ENCODE results near the gene NPR1.
A peak's percentile ranks its signal among the peaks of the same experiment; 100 is the strongest.
"Not testable (repeated sequence)": the region's sequence is repeated elsewhere in the genome, so short reads cannot be mapped to it uniquely, and the experiment has no call there.

NPR1 gene

DNA sequence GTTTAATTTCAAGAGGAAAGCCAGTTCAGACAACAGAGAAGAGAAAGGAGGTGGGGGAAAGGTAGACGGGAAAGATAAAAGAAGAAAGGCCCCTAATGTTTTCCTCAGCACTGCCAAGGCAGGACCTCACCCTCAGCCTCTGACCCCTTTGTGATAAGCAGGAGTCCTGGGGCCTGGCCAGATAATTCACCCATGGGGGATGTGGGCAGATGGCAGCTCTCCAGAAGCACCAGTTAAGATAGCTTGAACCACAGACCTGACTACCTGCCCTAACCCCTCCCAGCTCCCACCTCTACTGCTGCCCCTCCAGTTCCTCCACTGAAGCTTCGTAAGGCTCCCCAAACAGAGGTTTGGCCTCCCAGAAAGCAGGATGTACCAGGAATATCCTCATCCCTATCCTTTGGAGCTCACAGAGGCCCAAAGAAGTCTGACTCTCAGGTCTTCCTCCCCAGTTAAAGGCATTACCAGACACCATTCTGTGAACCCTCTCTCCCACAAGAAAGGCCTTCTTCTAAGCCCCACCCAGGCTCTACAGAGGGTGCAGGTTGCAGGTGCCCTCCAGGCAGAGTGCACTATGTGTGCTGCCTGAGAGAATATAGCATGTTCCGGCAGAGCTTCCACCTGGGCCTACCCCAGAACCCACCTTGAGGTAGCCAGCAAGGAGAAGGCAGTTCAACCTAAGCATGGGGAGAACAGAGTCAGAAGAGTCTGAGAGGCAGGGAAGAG is 29.2 kb upstream of the NPR1 start:
- DNase-seq (ENCODE audit: low read depth), result no peak

DNA sequence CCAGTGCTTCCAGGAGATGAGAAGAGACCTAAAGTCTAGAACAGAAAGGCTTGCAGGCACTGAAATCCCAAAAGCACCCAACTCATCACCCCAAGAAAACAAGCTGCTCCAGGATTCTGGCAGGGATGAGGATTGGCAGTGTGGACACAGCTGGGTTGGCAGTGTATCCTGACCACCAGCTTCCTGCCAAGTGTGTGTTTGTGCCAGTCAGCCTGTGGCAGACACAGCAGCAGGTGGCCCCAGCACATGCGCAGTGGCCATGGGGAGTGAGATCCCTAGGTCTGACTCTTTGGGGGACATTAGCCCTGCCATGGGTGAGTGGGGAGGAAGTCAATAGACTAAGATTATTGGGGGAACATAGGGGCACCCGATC is 28.6 kb upstream of the NPR1 start:
- no peak for DNase-seq (ENCODE audit: low read depth)

DNA sequence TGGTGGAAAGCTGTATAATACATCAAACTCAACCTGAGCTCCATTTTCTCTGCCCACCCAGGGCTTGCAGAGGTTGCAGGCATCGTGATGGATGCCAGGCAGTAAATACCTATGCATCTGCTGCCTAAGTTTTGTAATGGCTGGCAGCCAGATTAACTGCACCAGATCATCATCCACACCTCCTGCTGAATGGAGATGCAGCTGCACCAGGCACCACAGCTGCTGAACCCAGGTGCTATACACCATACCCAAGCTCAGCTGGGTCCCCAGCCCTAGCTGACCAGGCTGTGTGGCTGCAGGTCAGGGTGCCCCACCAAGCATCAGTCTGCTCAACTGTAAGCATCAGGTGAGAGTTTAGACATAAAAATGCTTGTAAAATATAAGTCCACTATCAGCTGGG is 26.7 kb upstream of the NPR1 start:
- DNase-seq (ENCODE audit: low read depth), result no peak

DNA sequence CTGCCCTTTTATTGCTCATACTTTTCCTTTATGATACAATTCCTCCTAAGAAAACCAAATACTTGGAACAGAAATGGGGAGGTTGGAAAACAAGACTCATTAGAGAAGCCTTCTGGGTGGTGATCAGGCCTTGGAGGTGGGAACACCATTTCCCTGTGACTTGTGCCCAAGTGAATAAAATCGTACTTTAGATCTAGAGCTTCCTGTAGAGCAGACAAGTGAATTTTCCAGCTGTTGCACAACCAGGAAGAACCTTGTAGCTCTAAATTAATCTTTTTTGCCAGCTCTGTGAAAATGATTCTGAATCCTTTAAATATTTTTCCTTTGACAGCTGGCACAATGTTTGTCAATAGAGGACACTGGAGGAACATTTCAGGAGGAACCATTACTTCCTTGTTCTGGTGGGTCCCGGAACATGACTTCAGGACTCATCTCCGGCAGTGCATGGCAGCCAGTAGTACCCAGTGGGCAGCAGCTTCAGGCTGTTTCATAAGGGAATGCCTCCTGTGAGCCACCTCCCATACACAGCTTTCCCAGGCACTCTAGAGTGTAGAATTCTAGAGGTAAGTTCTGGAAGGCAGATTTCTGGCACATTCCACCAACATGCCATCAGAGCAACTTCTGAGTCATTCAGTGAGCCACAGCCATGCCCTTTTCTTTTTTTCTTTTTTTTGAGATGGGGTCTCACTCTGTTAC is 25.5 kb upstream of the NPR1 start:
- no peak for DNase-seq (ENCODE audit: low read depth)

DNA sequence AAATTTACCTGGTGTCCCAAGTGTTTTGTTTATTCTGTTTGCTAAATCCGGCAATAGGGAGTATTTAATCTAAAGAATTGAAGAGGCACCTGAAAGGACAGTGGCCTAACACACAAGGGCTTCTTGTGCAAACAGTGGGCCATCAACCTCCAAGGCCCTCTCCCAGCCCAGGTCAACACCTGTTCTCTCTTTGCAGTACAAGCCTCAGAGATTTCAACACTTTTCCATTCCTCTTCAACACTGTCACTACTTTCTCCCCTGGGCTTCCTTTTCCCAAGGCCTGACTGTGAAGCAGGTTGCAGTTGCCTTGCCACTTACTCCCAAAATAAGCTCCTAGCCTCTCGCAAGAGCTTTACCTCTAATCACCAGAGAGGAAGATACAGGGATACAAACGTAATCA is 23.2 kb upstream of the NPR1 start:
- no peak for DNase-seq (ENCODE audit: low read depth)

DNA sequence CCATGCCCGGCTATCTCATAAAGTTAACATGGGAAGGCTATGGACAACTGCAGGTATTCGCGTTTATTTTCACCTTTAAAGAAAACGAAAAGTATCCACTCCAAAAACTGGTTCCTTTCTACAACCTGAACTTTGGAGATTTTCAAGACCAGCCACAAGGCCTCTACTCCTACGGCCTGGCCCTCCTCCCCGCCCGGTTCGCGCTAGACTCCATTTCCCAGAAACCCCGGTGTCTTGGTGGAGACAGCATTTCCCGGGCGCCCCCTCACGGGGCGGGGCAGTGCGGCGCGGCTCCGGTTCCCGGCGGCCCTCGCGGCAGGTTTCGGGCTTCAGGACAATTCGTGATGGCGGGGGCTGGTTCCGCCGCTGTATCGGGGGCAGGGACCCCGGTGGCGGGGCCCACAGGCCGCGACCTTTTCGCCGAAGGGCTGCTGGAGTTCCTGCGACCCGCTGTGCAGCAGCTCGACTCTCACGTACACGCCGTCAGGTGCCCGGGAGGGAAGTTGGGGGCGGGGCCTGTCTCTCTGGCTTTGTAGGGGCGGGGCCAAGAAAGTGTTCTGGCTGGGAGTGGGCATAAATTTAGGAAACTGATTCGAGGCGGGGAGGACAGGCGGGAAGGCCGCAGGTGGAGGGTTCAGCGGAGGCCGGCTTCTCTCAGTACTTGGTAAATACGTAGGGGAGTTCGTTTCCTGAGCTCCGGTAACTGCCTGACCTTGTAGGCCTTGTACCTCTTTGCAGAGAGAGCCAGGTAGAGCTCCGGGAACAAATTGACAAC is 19.9 kb upstream of the NPR1 start, which contains the start of gene SNAPIN:
SNAPIN (plus strand) TSS at position 304 of the 775 bp plus-strand sequence; CDS start at position 345, 41 bp downstream.
- DNase-seq (ENCODE audit: low read depth), result peak; percentile 78

DNA sequence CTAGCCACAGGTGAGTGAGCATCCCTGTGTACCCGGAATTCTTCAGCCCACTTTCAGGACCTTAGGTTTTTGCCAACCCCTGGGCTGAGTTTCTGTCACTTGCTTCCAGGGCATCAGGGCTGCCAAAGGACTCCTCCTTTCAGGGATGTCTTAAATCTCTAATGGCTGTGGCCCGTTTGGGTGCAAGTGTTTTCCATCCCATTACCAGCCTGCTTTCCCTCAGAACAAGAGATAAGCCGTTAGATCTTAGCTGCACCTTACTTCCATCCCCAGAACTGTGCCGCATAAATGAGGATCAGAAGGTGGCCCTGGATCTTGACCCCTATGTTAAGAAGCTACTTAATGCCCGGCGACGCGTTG is 19.3 kb upstream of the NPR1 start:
- no peak for DNase-seq (ENCODE audit: low read depth)

DNA sequence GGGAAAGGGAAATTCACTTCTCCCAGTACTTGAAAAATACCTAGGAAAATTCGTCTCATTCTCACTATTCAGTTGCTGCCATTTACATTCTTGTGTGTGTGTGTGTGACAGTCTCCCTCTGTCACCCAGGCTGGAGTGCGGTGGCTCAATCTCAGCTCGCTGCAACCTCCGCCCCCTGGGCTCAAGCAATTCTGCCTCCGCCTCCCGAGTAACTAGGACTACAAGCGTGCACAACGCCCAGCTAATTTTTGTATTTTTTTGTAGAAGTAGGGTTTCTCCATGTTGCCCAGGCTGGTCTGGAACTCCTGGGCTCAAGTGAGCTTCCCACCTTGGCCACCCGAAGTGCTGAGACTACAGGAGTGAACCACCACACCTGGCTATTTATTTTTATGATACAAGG is 18.8 kb upstream of the NPR1 start:
- DNase-seq (ENCODE audit: low read depth), result no peak

DNA sequence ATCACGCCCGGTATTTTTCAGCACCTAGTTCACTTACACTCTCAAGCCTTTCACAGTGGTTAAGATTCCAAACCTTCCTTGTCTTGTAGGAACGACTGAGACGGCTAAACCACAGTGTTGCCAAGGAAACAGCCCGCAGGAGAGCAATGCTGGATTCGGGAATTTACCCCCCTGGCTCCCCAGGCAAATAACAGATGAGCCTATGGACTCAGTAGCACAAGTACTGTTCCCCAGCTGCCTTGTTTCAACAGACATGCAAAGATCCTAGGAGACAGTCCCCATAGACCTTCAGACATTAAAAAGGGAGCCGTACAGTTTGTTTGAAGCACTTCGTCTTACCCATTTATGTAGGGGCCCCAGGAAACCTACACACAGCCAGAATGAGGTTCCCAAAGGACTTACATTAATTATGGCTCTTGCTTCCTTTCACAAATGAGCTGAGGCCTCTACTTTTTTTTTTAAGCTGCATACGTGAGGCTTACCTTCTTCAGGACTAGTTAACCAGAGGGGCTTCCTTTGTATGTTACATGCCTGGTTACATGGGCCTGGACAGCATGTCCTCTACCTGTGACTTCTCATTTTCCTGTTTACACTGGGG is 17.3 kb upstream of the NPR1 start:
- no peak for DNase-seq (ENCODE audit: low read depth)

DNA sequence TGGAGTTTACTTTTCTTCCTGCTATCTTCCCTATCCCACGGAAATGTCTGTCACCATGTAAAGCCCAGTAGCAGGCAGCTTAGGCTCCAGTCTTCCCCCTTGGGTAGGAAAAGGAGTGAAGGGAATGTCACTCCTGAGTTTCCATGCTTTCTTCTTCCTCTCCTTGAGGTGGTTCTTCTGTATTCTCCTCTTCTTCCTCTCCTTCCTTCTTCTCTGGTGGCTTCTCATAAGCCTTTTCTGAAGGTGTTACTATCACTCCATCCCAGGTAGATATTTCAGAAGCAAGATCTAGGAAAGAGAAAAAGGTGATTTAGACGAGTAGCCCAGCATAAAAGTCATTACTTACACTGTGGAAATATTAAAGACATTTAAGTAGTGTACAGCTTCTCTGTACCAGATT is 16.2 kb upstream of the NPR1 start:
- DNase-seq (ENCODE audit: low read depth), result no peak

DNA sequence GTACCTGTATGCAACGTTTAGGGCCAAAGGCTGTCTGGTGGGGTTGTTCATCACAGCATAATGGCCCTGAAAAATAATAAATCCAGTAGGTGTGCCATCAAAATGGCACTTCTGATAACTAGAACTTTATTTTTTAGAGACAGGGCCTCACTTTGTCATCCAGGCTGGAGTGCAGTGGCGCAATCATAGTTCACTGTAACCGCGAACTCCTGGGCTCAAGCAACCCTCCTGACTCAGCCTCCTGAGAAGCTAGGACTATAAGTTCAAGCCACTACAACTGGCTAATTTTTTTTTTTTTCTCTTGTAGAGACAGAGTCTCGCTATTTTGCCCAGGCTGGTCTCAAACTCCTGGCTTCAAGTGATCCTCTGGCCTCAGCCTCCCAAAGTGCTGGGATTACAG is 15.3 kb upstream of the NPR1 start:
- DNase-seq (ENCODE audit: low read depth), result no peak

DNA sequence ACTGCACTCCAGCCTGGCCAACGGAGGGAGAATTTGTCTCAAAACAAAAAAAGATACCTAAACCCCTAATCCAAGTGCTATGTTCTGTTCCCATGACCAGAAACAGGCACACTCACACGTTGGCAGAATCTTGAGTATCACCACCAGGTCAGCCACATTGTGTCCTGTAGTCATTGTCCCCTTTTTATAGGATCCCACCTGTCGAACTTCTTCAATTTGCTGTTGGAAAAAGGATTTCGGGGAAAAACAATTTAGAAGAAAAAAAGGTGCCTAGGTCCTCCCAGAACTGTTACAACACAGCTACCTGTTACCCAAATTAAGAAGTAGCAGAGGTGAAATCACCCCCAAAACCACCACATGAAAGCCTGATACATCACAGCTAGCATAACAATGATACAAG is 11.0 kb upstream of the NPR1 start:
- DNase-seq (ENCODE audit: low read depth), result no peak

DNA sequence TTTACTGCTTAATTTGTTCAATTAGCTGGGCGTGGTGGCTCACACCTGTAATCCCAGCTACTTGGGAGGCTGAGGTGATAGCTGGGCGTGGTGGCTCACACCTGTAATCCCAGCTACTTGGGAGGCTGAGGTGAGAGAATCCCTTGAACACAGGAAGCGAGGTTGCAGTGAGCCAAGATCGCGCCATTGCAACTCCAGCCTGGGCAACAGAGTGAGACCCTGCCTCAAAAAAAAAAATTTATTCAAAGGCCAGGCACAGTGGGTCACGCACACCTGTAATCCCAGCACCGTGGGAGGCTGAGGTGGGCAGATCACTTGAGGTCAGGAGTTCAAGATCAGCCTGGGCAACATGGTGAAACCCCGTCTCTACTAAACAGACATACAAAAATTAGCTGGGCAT is 9.8 kb upstream of the NPR1 start:
- DNase-seq (ENCODE audit: low read depth), result not testable (repeated sequence)

DNA sequence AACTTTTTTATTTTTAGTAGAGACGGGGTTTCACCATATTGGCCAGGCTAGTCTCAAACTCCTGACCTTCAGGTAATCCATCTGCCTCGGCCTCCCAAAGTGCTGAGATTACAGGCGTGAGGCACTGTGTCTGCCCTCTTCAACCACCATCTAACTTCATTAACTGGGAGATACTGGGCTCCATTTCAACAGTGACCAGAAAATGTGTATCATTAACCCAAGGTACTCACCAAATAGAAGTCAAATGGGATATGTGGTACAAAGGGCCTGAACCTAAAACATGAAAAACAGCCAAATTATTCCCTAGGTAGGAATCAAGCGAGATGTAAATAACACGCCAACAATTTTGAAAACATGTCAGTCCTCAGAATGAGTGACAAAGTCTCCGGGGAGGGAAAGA is 8.9 kb upstream of the NPR1 start:
- no peak for DNase-seq (ENCODE audit: low read depth)

DNA sequence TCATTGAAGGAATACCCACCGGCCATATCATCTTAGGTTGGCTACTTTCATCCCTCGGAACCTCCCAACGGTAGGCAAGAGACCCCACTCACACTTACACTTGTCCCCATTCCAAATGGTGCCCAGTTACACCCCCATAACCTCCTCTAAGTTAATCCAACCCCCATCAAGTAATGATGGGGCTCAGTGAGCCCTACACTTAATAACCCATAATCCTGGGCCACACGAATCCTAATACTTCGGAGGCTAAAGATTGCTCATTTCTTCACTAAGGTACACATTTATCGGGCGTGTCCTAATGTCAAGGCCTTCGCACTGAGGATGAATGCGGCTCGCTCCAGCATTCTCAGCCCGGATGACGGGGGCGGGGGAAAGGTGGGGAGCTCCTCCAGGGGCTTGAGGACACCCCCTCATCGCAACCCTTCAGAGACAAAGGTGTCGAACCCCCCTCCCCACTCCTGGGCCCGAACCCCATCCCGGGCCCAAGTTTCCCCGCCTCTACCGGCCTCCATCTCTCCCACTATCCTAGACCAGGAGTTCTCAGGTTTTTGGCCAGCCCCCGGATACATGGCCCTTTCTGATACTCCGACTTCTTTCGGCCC is 8.1 kb upstream of the NPR1 start:
- no peak for DNase-seq (ENCODE audit: low read depth)

DNA sequence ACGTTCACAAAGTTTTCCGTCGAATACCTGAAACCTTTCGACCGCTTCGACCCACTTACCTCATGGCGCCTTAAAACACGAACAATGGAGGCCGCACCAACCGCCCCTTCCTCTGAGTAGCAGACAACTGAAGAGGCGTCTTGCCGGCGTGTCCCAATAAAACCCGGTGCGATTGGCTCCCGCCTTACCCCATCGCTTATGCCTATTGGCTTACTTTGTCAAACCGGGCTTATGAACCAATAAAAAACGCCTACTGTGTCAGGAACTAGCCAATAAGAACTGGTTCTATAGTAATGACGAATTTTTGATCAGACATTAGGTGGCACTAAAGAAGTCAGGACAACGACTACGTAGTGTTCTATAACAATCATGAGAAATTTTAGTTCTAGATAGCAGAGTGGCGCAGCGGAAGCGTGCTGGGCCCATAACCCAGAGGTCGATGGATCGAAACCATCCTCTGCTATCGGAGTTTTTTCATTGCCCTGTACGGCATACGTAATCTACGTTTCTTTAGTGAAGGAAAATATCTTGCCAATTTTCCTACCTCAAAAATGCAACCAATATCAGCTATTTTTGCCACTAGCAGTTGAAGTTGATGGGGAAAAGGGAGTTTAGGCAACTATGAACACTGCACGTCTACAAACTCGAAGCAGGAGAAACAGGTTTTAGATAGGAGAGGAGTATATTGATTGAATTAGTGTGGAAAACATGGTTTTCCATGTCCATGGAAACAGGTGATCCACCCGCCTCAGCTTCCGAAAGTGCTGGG is 7.4 kb upstream of the NPR1 start, which contains the start of gene ILF2:
ILF2 (minus strand) TSS at position 135 of the 769 bp plus-strand sequence; CDS start at position 64, 71 bp downstream.
- DNase-seq (ENCODE audit: low read depth), result peak; percentile 97

DNA sequence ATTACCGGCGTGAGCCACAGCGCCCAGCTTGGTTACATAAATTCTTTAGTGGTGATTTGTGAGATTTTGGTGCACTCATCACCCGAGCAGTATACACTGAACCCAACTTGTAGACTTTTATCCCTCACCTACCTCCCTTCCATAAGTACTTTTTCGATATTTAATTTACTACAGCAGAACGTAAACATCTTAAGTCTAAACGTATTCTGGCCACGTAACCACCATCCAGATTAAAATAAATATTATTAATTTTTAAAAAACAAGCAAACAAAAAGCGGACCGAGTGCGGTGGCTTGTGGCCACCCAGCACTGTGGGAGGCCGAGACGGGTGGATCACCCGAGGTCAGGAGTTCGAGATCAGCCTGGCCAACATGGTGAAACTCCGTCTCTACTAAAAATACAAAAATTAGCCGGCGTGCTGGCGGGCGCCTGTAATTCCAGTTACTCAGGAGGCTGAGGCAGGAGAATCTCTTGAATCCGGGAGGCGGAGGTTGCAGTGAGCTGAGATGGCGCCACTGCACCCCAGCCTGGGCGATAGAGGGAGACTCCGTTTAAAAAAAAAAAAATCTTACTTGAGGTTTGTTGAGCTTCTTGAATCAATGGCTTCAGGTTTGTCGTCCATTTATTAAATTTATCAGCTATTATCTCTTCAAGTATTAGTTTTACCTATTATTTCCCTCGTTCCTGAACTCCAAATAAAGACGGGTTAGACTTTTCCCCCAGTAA is 6.7 kb upstream of the NPR1 start:
- not testable (repeated sequence) for DNase-seq (ENCODE audit: low read depth)

DNA sequence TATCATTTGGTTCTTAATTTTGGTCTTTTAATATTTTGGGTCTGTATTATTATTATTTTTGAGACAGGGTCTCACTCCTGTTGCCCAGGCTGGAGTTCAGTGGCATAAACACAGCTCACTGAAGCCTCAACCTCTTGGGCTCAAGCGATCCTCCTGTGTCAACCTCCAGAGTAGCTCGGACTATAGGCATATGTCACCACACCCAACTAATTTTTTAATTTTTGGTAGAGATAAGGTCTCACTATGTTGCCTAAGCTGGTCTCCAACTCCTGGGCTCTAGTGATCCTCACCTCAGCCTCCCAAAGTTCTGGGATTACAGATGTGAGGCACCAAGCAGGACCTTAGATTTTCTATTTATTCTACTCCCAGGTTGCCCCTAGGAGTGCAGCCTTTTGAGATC is 5.0 kb upstream of the NPR1 start:
- no peak for DNase-seq (ENCODE audit: low read depth)

DNA sequence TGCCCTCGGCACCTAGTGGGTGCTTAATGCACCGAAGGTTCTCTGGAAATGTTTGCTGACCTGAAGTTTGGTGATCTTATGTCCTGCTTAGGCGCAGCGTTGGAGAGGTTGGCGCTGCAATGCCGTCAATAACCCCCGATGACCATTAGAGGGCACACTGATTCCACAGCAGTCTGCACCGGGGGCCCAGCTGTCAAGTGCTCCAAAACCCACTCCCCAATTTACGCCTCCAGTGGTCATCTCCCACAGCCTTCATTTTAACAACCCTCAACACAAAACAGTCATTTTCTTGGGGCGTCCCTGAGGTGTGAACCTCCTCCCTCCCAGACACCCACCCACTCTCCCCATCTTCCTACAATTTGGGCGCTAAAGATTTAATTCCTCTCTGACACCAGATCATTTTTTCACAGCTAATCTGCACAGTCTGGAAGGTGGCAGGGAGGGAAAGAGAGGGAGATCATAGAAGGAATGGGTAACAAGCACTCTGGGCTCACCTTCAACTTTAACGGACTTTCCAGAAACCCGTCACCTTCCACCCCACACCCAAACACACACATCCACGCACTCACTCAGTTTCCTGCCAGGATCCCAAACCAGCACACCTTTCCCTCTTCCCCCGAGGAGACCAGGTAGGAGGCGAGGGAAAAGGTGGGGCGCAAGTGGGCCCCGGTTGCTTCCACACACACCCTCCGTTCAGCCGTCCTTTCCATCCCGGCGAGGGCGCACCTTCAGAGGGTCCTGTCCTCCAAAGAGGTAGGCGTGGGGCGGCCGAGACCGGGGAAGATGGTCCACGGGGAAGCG is 570 bp upstream of the NPR1 start:
- DNase-seq (ENCODE audit: low read depth), result no peak
